Measurements from ENCODE around the gene PITPNC1.

DNA sequence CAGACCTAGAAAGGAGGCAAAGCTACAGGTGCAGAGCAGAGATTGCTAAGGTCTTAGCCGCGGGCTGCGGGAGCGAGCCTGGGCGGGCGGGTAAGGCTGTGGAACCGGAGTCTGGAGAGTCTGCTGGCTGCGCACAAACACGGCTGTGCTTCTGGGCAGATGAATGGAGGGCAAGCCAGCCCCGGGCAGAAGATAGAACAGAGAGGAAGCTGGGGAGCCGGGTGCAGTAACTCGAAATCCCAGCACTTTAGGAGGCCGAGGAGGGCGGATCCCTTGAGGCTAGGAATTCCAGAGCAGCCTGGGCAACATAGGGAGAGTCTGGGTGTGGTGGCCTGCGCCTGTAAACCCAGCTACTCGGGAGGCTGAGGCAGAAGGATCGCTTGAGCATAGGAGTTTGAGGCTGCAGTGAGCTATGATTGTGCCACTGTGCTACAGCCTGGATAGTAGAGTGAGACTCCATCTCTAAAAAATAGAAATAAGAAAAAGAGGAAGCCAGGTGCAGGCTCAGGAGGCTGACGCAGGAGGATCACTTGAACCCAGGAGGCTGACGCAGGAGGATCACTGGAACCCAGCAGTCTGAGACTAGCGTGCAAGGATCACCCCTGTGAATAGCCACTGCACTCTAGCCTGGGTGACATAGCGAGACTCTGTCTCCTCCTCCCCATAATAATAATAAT is 56.3 kb downstream of the PITPNC1 start:
- TF ChIP-seq, protein P1, sequence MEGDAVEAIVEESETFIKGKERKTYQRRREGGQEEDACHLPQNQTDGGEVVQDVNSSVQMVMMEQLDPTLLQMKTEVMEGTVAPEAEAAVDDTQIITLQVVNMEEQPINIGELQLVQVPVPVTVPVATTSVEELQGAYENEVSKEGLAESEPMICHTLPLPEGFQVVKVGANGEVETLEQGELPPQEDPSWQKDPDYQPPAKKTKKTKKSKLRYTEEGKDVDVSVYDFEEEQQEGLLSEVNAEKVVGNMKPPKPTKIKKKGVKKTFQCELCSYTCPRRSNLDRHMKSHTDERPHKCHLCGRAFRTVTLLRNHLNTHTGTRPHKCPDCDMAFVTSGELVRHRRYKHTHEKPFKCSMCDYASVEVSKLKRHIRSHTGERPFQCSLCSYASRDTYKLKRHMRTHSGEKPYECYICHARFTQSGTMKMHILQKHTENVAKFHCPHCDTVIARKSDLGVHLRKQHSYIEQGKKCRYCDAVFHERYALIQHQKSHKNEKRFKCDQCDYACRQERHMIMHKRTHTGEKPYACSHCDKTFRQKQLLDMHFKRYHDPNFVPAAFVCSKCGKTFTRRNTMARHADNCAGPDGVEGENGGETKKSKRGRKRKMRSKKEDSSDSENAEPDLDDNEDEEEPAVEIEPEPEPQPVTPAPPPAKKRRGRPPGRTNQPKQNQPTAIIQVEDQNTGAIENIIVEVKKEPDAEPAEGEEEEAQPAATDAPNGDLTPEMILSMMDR (IDR thresholded peaks at IDR 0.05) = no peak
- no peak for TF ChIP-seq POLR2A (IDR thresholded peaks at IDR 0.05)
